Limb (tissue), 2 donors: ENCODE data around the gene OR56A3.
"Not testable (repeated sequence)": the region's sequence is repeated elsewhere in the genome, so short reads cannot be mapped to it uniquely, and the experiment has no call there.

ENCODE experiments used
- DNase-seq, 2 donors: peaks; one replicate each; pipeline ENCODE4 v3.0.0-alpha.2; 2016; ENCODE audit errors: extremely low spot score in 2 of 2

The OR56A3 gene

DNA sequence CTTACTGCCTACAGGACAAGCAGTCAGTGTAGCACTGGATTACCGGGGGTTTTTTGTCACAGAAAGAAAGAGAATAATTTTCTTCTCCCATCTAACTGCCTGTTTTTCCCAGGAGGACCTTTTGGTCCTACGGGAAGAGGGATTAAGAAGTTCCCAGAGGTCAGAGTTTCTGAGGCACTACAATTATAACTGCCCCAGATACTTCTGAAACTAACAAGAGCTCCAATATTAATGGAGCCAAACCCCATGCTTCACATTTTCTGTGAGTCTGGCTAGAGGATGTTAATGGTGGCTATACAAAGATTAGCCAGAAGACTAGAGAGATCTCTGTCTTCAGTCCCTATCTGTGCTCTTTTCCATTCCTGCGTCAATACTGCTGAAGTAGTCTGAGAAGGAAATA, at the start of gene OR56A3:
Gene OR56A3, plus strand, starts transcription at position 301 of the 400 bp plus-strand sequence. CDS start 5,096 bp downstream, outside the sequence.
- DNase-seq = no peak

GRCh38 chr11:5892908-5893307, 49.1 kb upstream of the OR56A3 start, which contains the start of gene OR52E5:
Gene OR52E5, plus strand, starts transcription at chr11:5893208. Its CDS starts 7,569 bp downstream, at chr11:5900777.
- no peak for DNase-seq

GRCh38 chr11:5899534-5899933, 42.5 kb upstream of the OR56A3 start:
- DNase-seq = no peak

DNA sequence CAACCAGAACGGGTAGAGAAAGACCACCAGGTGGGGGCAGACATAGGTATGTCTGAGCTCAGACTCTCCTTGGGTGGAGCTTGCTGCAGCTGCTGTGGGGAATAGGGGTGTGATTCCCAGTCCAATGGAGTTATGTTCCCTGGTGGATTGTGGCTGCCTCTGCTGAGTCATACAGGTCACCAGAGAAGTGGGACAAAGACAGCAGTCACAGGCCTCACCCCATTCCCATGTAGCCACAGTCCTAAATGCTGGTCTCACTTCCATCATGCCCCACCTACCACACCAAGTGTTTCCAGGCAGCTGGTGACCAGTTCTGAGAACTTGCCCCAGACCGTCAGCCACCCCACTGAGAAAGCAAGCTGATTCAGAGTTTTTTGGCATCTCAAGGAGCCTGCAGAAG, 31.5 kb upstream of the OR56A3 start:
- DNase-seq = no peak

DNA sequence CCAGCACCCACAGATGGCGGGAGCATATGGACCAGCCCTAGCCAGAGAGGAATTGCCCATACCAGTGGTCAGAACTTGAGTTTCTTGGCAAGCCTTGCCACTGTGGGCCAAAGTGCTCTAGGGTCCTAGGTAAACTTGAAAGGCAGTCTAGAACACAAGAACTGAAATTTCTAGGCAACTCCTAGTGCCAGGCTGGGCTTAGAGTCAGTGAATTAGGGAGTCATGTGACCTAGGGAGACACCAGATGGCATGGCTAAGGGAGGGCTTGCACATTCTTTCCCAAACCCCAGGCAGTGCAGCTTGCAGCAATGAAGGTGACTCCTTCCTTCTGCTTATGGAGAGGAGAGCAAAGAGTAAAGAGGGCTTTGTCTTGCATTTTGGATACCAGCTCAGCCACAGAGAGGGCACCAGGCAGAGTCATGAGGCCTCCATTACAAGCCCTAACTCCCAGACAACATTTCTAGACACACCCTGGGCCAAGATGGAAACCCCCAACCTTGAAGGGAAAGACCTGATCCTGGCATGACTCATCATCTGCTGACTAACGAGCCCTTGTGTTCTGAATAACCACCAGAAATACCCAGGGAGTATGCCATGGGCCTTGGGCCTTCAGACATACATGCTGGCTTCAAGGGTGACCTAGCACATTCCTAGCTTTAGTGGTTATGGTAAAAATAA, 19.2 kb upstream of the OR56A3 start:
- no peak for DNase-seq

DNA sequence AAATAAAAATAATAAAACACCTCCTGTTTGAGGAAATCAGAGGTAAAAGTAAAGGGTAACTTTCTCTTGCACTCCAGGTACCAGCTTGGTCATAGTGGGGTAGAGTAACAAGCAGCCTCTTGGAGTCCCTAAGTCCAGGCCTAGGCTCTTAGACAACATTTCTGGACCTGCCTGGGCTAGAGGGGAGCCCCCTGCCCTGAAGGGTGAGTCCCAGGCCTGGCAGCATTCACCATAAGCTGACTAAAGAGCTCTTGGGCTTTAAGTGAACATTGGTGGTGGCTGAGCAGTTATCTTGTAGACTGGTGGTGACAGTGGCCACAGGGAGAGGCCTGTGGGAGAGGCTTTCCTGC, 18.6 kb upstream of the OR56A3 start:
- DNase-seq = no peak

- no peak for DNase-seq
These were observed 18.3 kb upstream of the OR56A3 start for GRCh38 chr11:5923794-5924193.

DNA sequence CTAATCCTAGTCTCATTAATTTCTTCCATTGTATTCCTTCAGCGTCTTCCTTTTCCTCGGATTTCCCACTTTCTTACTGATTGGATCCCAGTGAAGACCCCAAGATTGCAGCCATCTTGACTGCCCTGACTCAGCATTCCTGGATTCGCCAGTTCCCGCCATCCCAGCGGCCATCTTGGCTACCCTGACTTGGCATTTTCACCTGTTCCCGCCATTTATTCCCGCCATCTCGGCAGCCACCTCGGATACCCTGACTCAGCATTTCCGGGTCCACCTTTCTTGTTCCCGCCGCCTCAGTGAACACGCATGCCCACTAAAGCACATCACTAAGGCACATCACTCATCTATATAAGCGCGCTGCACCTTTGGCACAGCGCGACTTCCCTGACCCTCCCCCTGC, 13.8 kb upstream of the OR56A3 start:
- no peak for DNase-seq

DNA sequence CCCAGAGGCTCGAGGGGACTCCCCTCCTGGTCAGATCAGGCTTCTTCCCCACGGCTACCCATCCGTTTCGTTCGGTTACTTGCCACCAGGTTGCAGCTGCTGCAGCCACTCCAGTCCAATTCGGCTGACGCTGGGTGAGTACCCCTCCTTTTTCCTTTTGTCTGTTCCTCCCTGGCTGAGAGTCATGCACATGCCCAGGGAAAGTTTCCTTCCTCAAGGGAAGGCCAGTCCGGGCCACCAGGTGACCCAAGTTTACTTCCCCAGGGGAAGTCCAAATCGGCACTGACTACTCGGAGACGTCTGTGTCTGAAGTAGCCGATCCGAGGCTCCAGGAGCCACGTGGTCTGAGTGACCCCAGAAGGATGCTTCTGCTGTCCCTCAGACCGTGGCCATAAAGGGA, 13.2 kb upstream of the OR56A3 start:
- no peak for DNase-seq

DNA sequence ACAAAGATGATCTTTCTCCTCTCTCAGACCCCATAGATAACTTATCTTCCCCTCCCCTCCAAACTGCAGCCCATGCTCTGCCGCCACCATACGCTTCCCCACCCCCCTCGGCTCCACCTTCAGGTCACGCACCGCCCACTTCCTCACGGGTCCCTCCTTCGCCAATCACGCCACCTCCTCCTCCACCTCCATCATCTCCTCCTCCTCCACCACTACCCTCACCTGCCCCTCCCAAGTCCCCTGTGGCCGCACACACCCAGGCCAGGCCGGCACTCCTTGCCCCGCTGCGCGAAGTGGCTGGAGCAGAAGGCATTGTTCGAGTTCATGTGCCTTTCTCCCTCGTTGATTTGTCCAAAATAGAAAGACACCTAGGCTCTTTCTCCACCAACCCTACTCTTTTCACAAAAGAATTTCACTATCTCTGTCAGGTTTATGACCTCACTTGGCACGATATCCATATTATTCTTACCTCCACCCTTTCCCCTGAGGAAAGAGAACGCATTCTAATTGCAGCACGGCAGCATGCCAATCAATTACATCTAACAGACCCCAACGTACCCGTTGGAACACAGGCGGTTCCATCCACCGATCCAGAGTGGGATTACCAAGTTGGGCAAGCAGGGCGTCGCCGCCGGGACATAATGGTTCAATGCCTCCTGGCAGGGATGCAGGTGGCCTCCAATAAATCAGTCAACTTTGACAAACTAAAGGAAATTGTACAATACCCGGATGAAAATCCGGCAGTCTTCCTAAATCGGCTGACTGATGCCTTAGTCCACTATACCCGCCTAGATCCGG, 12.3 kb upstream of the OR56A3 start:
- peak in 1 of 2 donors; percentile 18 for DNase-seq

DNA sequence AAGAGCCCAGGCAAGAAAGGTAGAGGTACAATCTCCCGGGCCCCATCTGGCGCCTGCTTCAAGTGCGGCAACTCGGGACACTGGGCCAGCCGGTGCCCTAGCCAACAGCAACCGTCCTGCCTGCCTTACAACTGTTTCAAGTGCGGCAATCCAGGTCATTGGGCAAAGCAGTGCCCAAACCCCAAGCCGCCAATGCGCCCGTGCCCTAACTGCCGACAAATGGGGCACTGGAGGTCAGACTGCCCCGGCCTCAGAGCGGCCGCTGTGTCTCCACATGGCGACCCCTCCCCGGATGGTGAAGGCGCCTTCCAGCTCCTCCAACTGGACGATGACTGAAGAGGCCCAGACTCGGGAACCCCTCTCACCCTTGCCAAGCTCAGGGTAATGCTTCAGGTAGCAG, 11.4 kb upstream of the OR56A3 start:
- DNase-seq = no peak

DNA sequence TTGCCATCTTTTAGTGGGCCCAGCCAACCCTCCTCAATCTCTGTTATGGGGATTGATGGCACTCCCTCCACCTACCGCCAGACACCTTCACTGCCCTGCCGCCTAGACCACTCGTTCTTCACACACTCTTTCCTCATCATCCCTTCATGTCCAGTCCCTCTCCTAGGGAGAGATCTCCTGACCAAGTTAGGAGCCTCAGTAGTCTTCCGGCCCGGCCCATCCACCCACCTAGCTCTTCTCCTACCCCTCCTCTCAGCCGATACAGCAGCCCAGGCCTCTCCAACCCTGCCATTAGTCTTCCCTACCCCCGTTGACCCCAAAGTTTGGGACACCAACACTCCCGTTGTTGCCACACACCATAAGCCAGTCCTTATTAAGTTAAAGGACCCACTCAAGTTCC, 11.0 kb upstream of the OR56A3 start:
- DNase-seq = no peak

GRCh38 chr11:5932671-5933070, 9.4 kb upstream of the OR56A3 start:
- DNase-seq = no peak

DNA sequence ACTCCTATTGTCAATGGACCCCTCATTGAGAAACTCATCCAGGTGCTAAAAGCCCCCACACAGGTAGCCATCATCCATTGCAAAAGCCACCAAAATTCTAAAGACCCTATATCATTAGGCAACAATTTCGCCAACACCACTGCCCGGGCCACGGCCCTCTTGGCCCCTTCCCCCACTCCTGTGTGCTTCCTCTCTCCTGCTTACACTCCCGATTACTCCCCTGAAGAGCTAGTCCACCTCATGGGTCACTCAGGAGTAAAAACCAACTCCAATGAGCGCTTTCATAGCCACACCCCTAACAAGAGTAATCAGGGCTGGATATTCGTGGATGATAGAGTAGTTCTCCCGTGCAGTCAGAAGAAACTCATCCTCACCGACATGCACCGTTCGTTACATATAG, 8.9 kb upstream of the OR56A3 start:
- DNase-seq = no peak

- DNase-seq = no peak
These were observed 4.0 kb upstream of the OR56A3 start for GRCh38 chr11:5937868-5938602.

- DNase-seq = no peak
These were observed 3.5 kb upstream of the OR56A3 start for GRCh38 chr11:5938603-5938965.

GRCh38 chr11:5940748-5941147, 1.3 kb upstream of the OR56A3 start:
- no peak for DNase-seq

DNA sequence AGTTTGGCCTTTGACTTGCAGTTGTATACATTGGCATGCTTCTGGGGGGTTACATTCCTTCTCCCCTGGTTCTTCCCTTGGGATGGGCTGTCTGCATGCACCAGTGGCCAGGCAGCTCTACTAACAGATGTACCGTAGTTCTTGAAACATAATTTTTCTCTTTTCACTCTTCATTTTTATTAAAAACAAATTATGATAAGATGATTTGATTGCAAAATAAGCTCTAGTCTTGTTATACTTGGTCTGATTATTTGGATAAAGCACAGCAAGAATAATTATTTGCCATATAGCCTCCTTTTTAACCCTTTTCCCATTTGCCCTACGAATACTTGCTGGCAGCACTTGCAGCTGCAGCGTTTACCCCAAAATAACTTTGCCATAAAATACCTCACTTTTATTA, 13.5 kb downstream of the OR56A3 start:
- no peak for DNase-seq

- DNase-seq = not testable (repeated sequence)
These were observed 18.8 kb downstream of the OR56A3 start for GRCh38 chr11:5960704-5961320.

DNA sequence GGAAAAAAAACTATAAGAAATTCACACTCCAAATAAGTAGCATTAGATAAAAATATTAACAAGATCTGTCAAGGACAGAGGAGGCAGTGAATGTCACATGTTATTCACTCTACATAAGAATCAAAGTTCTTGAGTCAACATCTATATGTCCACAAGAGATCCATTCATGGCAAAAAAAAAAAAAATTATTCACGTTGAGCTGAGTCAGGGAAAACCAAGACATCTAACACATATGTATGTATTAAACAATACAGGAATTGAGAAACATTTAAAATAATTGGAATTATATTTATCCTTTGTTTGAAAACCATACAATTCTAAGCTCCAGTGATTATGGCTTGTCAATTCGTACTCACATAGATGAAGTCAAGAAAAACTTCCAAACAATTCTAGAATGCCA, 24.9 kb downstream of the OR56A3 start:
- no peak for DNase-seq

- DNase-seq = no peak
These were observed 25.7 kb downstream of the OR56A3 start for GRCh38 chr11:5967708-5968107.

GRCh38 chr11:5968394-5968793, 26.3 kb downstream of the OR56A3 start, which contains the start of gene OR56A5:
Gene OR56A5, minus strand, starts transcription at chr11:5968494. Its CDS starts 0 bp downstream, at chr11:5968494.
- DNase-seq = no peak
